ENCODE results near the gene ZBED4.

GRCh38 chr22:49901457-49901856 is 47.8 kb downstream of the ZBED4 start:
- TF ChIP-seq EGR1 (IDR thresholded peaks at IDR 0.05; ENCODE audit: low read depth) (no peak), EZH2phosphoT487 (IDR thresholded peaks at IDR 0.05; ENCODE audit: borderline replicate concordance) (no peak), SP1 (IDR thresholded peaks at IDR 0.05; ENCODE audit: low read depth) (no peak), POLR2AphosphoS5 (IDR thresholded peaks at IDR 0.05; ENCODE audit: low read depth, low read length) (no peak), JUND (IDR thresholded peaks at IDR 0.05) (no peak), ZNF274 (IDR thresholded peaks at IDR 0.05; ENCODE audit: low read depth, low read length) (no peak), EZH2 (IDR thresholded peaks at IDR 0.05) (no peak)
- TF ChIP-seq, protein P1, sequence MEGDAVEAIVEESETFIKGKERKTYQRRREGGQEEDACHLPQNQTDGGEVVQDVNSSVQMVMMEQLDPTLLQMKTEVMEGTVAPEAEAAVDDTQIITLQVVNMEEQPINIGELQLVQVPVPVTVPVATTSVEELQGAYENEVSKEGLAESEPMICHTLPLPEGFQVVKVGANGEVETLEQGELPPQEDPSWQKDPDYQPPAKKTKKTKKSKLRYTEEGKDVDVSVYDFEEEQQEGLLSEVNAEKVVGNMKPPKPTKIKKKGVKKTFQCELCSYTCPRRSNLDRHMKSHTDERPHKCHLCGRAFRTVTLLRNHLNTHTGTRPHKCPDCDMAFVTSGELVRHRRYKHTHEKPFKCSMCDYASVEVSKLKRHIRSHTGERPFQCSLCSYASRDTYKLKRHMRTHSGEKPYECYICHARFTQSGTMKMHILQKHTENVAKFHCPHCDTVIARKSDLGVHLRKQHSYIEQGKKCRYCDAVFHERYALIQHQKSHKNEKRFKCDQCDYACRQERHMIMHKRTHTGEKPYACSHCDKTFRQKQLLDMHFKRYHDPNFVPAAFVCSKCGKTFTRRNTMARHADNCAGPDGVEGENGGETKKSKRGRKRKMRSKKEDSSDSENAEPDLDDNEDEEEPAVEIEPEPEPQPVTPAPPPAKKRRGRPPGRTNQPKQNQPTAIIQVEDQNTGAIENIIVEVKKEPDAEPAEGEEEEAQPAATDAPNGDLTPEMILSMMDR (IDR thresholded peaks at IDR 0.05 in 2 of 3, conservative IDR thresholded peaks at IDR 0.05 in 1 of 3; ENCODE audit: borderline replicate concordance in 1 of 3, insufficient read depth in 1 of 3, low read depth in 2 of 3, low read length in 2 of 3): no peak
